HepG2 (cell line): Measurements from ENCODE around the gene CPN1. TPM values are rescaled to one million over a fixed set of nuclear protein-coding genes. Genes with fewer than 3 reads are reported as not detected.

Source experiments
- ATAC-seq: fragments of 200-7000 bp; cut with Tn5 transposase; 3 replicates; pipeline ENCODE4 v1.9.1; 2020; ENCODE audit warnings: mild to moderate bottlenecking, moderate library complexity
- BruUV-seq: library from RNA; stranded (reverse); fragments of 400-500 nt; replicated peaks from 2 replicates; lab custom pipeline; 2021; lab: Mats Ljungman, UMichigan
- CTCF ChIA-PET: fragments of 300-600 bp; formaldehyde crosslinking; extraction: SDS; loops from one replicate; lab custom pipeline; 2021; ENCODE audit warnings: low total read pairs, inconsistent platforms, low intra/inter-chr PET ratio; lab: Yijun Ruan, JAX
- POLR2A ChIA-PET: fragments of 350-600 bp; sonication (Branson Sonifier 250); formaldehyde crosslinking; loops from one replicate; lab custom pipeline; 2020; ENCODE audit warnings: antibody characterized with exemption, inconsistent platforms; lab: Yijun Ruan, JAX
- DNase-seq: peaks from one replicate; pipeline ENCODE4 v3.0.0-alpha.2; 2015; ENCODE audit warnings: low spot score
- FAIRE-seq: peaks from 3 replicates; lab custom pipeline; 2011; peaks lifted over from hg19 to GRCh38; lab: Jason Lieb, UNC
- H2AFZ ChIP-seq: one replicate; pipeline ENCODE4 v1.6.1; 2011; ENCODE audit warnings: low read length, inconsistent platforms
- H3K27ac ChIP-seq: fragments of 300-600 bp; 3 replicates; pipeline ENCODE4 v1.8.0; 2011; ENCODE audit warnings: mixed run types, mild to moderate bottlenecking, mixed read lengths, low read length, inconsistent platforms; ENCODE audit not compliant: insufficient read depth; ENCODE audit errors: extremely low read length
- H3K27me3 ChIP-seq, 2 experiments: fragments of 200-600 bp in 1 of 2; 2 replicates in 1 of 2; 3 replicates in 1 of 2; pipeline versions ENCODE4 v1.6.0 to v1.8.0; 2011; ENCODE audit warnings: low read length in 2 of 2, mild to moderate bottlenecking in 2 of 2, moderate library complexity in 2 of 2, inconsistent platforms in 1 of 2; ENCODE audit not compliant: insufficient read depth in 2 of 2, control insufficient read depth in 1 of 2
- H3K36me3 ChIP-seq, 2 experiments: fragments of 200-600 bp in 1 of 2; replicated peaks in 1 of 2; 2 replicates in 1 of 2; 3 replicates in 1 of 2; pipeline versions ENCODE4 v1.5.1 to v1.8.0; 2011; ENCODE audit warnings: low read length in 2 of 2, inconsistent platforms in 1 of 2; ENCODE audit not compliant: insufficient read depth in 2 of 2, control insufficient read depth in 1 of 2
- H3K4me1 ChIP-seq: 2 replicates; pipeline ENCODE4 v1.5.1; 2012; ENCODE audit warnings: low read length, inconsistent platforms; ENCODE audit not compliant: insufficient read depth
- H3K4me2 ChIP-seq: 2 replicates; pipeline ENCODE4 v1.6.0; 2011; ENCODE audit warnings: low read depth, low read length, inconsistent platforms
- H3K4me3 ChIP-seq, 3 experiments: fragments of 200-600 bp in 1 of 3; sonication (generic), shearing (Covaris generic) in 1 of 3; replicated peaks in 1 of 3; 2 replicates each; pipeline ENCODE4 v1.5.1; 2011 to 2016; ENCODE audit warnings: low read length in 3 of 3, inconsistent platforms in 2 of 3, low read depth in 2 of 3, mild to moderate bottlenecking in 2 of 3, control low read depth in 1 of 3, mixed read lengths in 1 of 3; ENCODE audit not compliant: insufficient read depth in 1 of 3
- H3K79me2 ChIP-seq: one replicate; pipeline ENCODE4 v1.6.1; 2011; ENCODE audit warnings: low read length, inconsistent platforms; ENCODE audit not compliant: insufficient read depth
- H3K9ac ChIP-seq: 2 replicates; pipeline ENCODE4 v1.6.0; 2011; ENCODE audit warnings: mild to moderate bottlenecking, low read depth, low read length, inconsistent platforms; ENCODE audit not compliant: insufficient read depth
- H3K9me3 ChIP-seq: 2 replicates; pipeline ENCODE4 v1.5.1; 2012; ENCODE audit warnings: mild to moderate bottlenecking, low read length
- H4K20me1 ChIP-seq: 2 replicates; pipeline ENCODE4 v1.6.0; 2011; ENCODE audit warnings: inconsistent platforms, mild to moderate bottlenecking, low read length, moderate library complexity; ENCODE audit not compliant: insufficient read depth
- BHLHE40 ChIP-seq: IDR thresholded peaks from 2 replicates; pipeline ENCODE4 v1.6.1; 2011; ENCODE audit warnings: low read length, improper control_type of control experiment
- BORCS8-MEF2B ChIP-seq: sonication (generic); formaldehyde crosslinking; IDR thresholded peaks from 2 replicates; pipeline ENCODE4 v1.8.0; 2022; ENCODE audit warnings: mild to moderate bottlenecking, missing genetic modification reagents
- ELF1 ChIP-seq: sonication (generic); formaldehyde crosslinking; IDR thresholded peaks from 2 replicates; pipeline ENCODE4 v1.4.0; 2020; ENCODE audit warnings: missing genetic modification reagents
- HCFC1 ChIP-seq: fragments of 150-350 bp; IDR thresholded peaks from 2 replicates; pipeline ENCODE4 v1.6.1; 2014; ENCODE audit warnings: low read depth, low read length
- HOXA5 ChIP-seq: sonication (generic); formaldehyde crosslinking; IDR thresholded peaks from 2 replicates; pipeline ENCODE4 v1.4.0; 2020; ENCODE audit warnings: missing genetic modification reagents
- LCORL ChIP-seq, 2 experiments: fragments of 450-650 bp in 1 of 2; sonication (generic) in 1 of 2; formaldehyde crosslinking in 1 of 2; IDR thresholded peaks; 2 replicates each; pipeline versions ENCODE4 v1.5.0 to v1.6.1; 2017 to 2020; ENCODE audit warnings: antibody characterized with exemption in 1 of 2, missing genetic modification reagents in 1 of 2
- MAFG ChIP-seq: sonication (generic); formaldehyde crosslinking; IDR thresholded peaks from 2 replicates; pipeline ENCODE4 v1.5.1; 2020; ENCODE audit warnings: mild to moderate bottlenecking, missing genetic modification reagents
- PITX1 ChIP-seq: sonication (generic); formaldehyde crosslinking; IDR thresholded peaks from 2 replicates; pipeline ENCODE4 v1.5.1; 2020; ENCODE audit warnings: mild to moderate bottlenecking, missing genetic modification reagents
- PRMT3 ChIP-seq: sonication (generic); formaldehyde crosslinking; IDR thresholded peaks from 2 replicates; pipeline ENCODE4 v1.8.1; 2022; ENCODE audit warnings: low read depth, mild to moderate bottlenecking, moderate library complexity, missing genetic modification reagents, borderline replicate concordance
- RBM39 ChIP-seq: fragments of 200-400 bp; formaldehyde crosslinking; IDR thresholded peaks from one replicate; pipeline ENCODE4 v1.6.1; 2018; ENCODE audit warnings: antibody characterized with exemption, mild to moderate bottlenecking, low read depth, low read length; ENCODE audit not compliant: poor library complexity, severe bottlenecking
- SMC3 ChIP-seq: IDR thresholded peaks from 2 replicates; pipeline ENCODE4 v1.6.1; 2011; ENCODE audit warnings: low read length, improper control_type of control experiment
- SP5 ChIP-seq: IDR thresholded peaks from 2 replicates; pipeline ENCODE4 v1.6.1; 2016; ENCODE audit warnings: low read depth, borderline replicate concordance
- ZKSCAN8 ChIP-seq: IDR thresholded peaks from 2 replicates; pipeline ENCODE4 v1.6.1; 2016; ENCODE audit warnings: borderline replicate concordance, missing genetic modification reagents, missing compliant biosample characterization
- ZNF441 ChIP-seq: sonication (generic); formaldehyde crosslinking; IDR thresholded peaks from 2 replicates; pipeline ENCODE4 v1.7.0; 2021; ENCODE audit warnings: missing genetic modification reagents, borderline replicate concordance
- WGBS: methylation state at CpG from one replicate; pipeline ENCODE4 v1.1.6; 2017; ENCODE audit warnings: low lambda C conversion rate; 5-methylcytosine and 5-hydroxymethylcytosine counted together
- in situ Hi-C: cut with HindIII; loops from 2 replicates; pipeline ENCODE4 v1.10.0; 2017; ENCODE audit warnings: low pct_unique_long_range_greater_than_20kb; ENCODE audit not compliant: extremely low pct_ligation_motif_present
- intact Hi-C: fragments of 100-400 bp; cut with micrococcal nuclease; formaldehyde crosslinking; loops from one replicate; pipeline ENCODE4 v1.10.0; 2022; ENCODE audit not compliant: unreplicated experiment
- polyA plus RNA-seq, 8 experiments: library from polyadenylated mRNA; depleted of rRNA in 3 of 8; stranded (reverse) in 7 of 8; unstranded in 1 of 8; fragments of >200 nt; fragmentation: Illumina TruSeq in 4 of 8; extraction: Trizol in 4 of 8; gene quantifications; 2 replicates each; pipeline versions ENCODE4 v1.2.1 to v1.2.3, GENCODE V29; 2011 to 2016; ENCODE audit warnings: low read depth in 4 of 8, missing spikeins in 1 of 8, mixed read lengths in 1 of 8; ENCODE audit not compliant: insufficient read depth in 1 of 8
- total RNA-seq, 5 experiments: library from RNA; depleted of rRNA; stranded (reverse); fragments of >200 nt; fragmentation: Illumina TruSeq; extraction: Trizol; gene quantifications; 2 replicates each; pipeline ENCODE4 v1.2.3, GENCODE V29; 2016; ENCODE audit warnings: low read depth in 1 of 5
- TF ChIP-seq, protein P1 (sequence below): sonication (generic); formaldehyde crosslinking; IDR thresholded peaks from 2 replicates; pipeline ENCODE4 v1.4.0; 2020; ENCODE audit warnings: mild to moderate bottlenecking, missing genetic modification reagents
- TF ChIP-seq, protein P2 (sequence below): sonication (generic); formaldehyde crosslinking; IDR thresholded peaks from 2 replicates; pipeline ENCODE4 v1.8.0; 2022; ENCODE audit warnings: mild to moderate bottlenecking, missing genetic modification reagents, moderate library complexity
- TF ChIP-seq, protein P3 (sequence below): sonication (generic); formaldehyde crosslinking; IDR thresholded peaks from 2 replicates; pipeline ENCODE4 v1.4.0; 2020; ENCODE audit warnings: missing genetic modification reagents, borderline replicate concordance

The CPN1 gene
- total and polyA plus RNA-seq, 2 of the 13 experiments (the other 11 are each of a cell fraction or from before 2014, with no cell fraction given), result 17.3 to 35.1 TPM

DNA sequence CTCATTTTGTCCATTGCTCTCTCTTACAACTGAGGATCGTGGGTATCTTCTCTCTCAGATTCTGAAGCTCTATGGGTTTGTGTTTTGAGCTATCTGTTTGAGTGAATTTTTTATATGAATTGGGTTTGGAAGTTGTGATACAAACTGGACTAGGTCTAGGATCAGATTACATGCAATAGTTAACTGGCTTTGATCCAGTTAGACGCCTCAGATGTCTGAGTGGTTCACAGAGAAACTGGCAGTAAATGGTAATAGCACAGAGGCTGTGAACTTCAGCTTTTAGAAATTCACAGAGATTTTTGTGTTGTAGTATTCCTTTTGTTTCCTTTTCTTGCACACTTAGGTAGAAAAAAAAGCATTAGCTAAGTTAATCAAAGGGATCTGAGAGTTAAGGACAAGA, 59.3 kb downstream of the CPN1 start:
- Histone ChIP-seq H3K9me3 (no peaks in the 10 kb centered on the region), H3K9ac (no peak overlapping the region), H3K4me1 (peaks cover 53% of the 10 kb centered on the region), H3K36me3 (no peaks in the 10 kb centered on the region), H3K4me3 (no peak overlapping the region), H3K27ac (no peak overlapping the region), H3K79me2 (no peaks in the 10 kb centered on the region), H2AFZ (no peak overlapping the region), H4K20me1 (no peaks in the 10 kb centered on the region), H3K27me3 (no peaks in the 10 kb centered on the region), H3K4me2 (no peak overlapping the region)
- FAIRE-seq (no peak), DNase-seq (no peak), ATAC-seq (no peak)
- WGBS, result 75% methylated on average over 2 of the region's 2 CpGs
- ChIA-PET CTCF (no interaction called here), POLR2A (no interaction called here)
- in situ Hi-C loops (no loop called here), intact Hi-C loops (loop anchor here (5.0 kb wide), 1 partner anchor 80 kb away; no protein-coding TSS in a partner anchor)
- BruUV-seq, result no TSS peak
- TF ChIP-seq HOXA5 (CRISPR knock-in tag) (no peak), SP5 (CRISPR knock-in tag) (no peak), ZNF441 (CRISPR knock-in tag) (no peak), PRMT3 (CRISPR knock-in tag) (no peak), RBM39 (no peak), MAFG (CRISPR knock-in tag) (no peak), SMC3 (no peak), BORCS8-MEF2B (CRISPR knock-in tag) (no peak), PITX1 (no peak), HCFC1 (no peak), LCORL (IDR thresholded peaks at IDR 0.05) (no peak), LCORL (CRISPR knock-in tag; IDR thresholded peaks at IDR 0.05) (no peak), BHLHE40 (no peak), ZKSCAN8 (CRISPR knock-in tag) (no peak), ELF1 (CRISPR knock-in tag) (no peak)
- TF ChIP-seq, protein P1, sequence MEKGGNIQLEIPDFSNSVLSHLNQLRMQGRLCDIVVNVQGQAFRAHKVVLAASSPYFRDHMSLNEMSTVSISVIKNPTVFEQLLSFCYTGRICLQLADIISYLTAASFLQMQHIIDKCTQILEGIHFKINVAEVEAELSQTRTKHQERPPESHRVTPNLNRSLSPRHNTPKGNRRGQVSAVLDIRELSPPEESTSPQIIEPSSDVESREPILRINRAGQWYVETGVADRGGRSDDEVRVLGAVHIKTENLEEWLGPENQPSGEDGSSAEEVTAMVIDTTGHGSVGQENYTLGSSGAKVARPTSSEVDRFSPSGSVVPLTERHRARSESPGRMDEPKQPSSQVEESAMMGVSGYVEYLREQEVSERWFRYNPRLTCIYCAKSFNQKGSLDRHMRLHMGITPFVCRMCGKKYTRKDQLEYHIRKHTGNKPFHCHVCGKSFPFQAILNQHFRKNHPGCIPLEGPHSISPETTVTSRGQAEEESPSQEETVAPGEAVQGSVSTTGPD (CRISPR knock-in tag), result no peak
- TF ChIP-seq, protein P2, sequence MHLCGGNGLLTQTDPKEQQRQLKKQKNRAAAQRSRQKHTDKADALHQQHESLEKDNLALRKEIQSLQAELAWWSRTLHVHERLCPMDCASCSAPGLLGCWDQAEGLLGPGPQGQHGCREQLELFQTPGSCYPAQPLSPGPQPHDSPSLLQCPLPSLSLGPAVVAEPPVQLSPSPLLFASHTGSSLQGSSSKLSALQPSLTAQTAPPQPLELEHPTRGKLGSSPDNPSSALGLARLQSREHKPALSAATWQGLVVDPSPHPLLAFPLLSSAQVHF, result no peak
- TF ChIP-seq, protein P3, sequence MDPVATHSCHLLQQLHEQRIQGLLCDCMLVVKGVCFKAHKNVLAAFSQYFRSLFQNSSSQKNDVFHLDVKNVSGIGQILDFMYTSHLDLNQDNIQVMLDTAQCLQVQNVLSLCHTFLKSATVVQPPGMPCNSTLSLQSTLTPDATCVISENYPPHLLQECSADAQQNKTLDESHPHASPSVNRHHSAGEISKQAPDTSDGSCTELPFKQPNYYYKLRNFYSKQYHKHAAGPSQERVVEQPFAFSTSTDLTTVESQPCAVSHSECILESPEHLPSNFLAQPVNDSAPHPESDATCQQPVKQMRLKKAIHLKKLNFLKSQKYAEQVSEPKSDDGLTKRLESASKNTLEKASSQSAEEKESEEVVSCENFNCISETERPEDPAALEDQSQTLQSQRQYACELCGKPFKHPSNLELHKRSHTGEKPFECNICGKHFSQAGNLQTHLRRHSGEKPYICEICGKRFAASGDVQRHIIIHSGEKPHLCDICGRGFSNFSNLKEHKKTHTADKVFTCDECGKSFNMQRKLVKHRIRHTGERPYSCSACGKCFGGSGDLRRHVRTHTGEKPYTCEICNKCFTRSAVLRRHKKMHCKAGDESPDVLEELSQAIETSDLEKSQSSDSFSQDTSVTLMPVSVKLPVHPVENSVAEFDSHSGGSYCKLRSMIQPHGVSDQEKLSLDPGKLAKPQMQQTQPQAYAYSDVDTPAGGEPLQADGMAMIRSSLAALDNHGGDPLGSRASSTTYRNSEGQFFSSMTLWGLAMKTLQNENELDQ, result no peak
